ENCODE measurements around the gene KRTAP13-2. TPM values are rescaled to one million over a fixed set of nuclear protein-coding genes. Genes with fewer than 3 reads are reported as not detected.

Gene KRTAP13-2
- polyA plus RNA-seq, 1 donor from 2014 or later: not detected

DNA sequence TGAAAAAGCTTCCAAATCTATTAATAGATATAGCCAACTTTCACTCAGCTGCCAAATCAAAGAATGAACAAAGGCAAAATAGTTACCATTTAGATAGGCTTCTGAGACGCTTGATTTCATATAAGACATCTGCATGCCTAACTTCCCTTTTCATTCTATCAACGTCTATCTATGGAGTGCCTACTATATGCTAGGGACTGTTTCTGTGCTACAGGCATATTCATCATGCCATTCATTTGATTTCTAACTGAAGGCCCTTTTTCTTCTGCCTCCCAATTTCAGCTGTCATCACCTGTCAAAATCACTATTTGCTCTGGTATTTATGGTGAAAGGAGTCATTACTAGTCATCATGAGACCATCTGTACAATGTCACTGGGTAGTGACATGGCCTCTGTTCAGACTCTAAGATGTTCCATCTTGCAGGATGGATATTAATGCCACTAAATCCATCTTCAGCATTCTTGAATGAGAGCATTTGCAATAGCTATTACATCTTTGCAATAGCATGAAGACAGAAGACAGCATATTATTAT, 19.5 kb upstream of the KRTAP13-2 start:
- Histone ChIP-seq H3K27ac (ENCODE audit: low read length) (peak overlapping the region; percentile 80), H4K20me1 (ENCODE audit: insufficient read depth) (no peaks in the 10 kb centered on the region), H3K9me3 (ENCODE audit: low read length) (no peaks in the 10 kb centered on the region), H3K27me3 (ENCODE audit: insufficient read depth, low read depth, low read length) (no peaks in the 10 kb centered on the region), H3K79me2 (replicated peaks; ENCODE audit: insufficient read depth, low read length) (no peaks in the 10 kb centered on the region), H3K4me2 (ENCODE audit: low read length) (no peak overlapping the region), H3K9ac (ENCODE audit: low read length) (peak overlapping the region; percentile 33), H3F3A (ENCODE audit: insufficient read depth, low read length, poor library complexity, severe bottlenecking) (peaks cover 12% of the 10 kb centered on the region), H3K9me2 (ENCODE audit: insufficient read depth, low read length) (no peaks in the 10 kb centered on the region), H3K36me3 (ENCODE audit: insufficient read depth, low read length) (no peaks in the 10 kb centered on the region), H3K4me3 (ENCODE audit: low read length) (peak overlapping the region; percentile 39), H2AFZ (ENCODE audit: low read depth, low read length) (no peak overlapping the region)
- TF ChIP-seq EP300 (conservative IDR thresholded peaks at IDR 0.05; ENCODE audit: poor library complexity, severe bottlenecking): peak; percentile 100
- peak; percentile 91 for TF ChIP-seq POLR2AphosphoS5 (IDR thresholded peaks at IDR 0.05)
- TF ChIP-seq, protein P1, sequence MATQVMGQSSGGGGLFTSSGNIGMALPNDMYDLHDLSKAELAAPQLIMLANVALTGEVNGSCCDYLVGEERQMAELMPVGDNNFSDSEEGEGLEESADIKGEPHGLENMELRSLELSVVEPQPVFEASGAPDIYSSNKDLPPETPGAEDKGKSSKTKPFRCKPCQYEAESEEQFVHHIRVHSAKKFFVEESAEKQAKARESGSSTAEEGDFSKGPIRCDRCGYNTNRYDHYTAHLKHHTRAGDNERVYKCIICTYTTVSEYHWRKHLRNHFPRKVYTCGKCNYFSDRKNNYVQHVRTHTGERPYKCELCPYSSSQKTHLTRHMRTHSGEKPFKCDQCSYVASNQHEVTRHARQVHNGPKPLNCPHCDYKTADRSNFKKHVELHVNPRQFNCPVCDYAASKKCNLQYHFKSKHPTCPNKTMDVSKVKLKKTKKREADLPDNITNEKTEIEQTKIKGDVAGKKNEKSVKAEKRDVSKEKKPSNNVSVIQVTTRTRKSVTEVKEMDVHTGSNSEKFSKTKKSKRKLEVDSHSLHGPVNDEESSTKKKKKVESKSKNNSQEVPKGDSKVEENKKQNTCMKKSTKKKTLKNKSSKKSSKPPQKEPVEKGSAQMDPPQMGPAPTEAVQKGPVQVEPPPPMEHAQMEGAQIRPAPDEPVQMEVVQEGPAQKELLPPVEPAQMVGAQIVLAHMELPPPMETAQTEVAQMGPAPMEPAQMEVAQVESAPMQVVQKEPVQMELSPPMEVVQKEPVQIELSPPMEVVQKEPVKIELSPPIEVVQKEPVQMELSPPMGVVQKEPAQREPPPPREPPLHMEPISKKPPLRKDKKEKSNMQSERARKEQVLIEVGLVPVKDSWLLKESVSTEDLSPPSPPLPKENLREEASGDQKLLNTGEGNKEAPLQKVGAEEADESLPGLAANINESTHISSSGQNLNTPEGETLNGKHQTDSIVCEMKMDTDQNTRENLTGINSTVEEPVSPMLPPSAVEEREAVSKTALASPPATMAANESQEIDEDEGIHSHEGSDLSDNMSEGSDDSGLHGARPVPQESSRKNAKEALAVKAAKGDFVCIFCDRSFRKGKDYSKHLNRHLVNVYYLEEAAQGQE (IDR thresholded peaks at IDR 0.05; ENCODE audit: borderline replicate concordance): peak; percentile 67
- no peak for TF ChIP-seq EZH2 (IDR thresholded peaks at IDR 0.05; ENCODE audit: borderline replicate concordance, insufficient read depth, low read length, poor library complexity, severe bottlenecking)
- TF ChIP-seq MXI1 (conservative IDR thresholded peaks at IDR 0.05; ENCODE audit: poor library complexity, severe bottlenecking): no peak
- TF ChIP-seq, protein P2, sequence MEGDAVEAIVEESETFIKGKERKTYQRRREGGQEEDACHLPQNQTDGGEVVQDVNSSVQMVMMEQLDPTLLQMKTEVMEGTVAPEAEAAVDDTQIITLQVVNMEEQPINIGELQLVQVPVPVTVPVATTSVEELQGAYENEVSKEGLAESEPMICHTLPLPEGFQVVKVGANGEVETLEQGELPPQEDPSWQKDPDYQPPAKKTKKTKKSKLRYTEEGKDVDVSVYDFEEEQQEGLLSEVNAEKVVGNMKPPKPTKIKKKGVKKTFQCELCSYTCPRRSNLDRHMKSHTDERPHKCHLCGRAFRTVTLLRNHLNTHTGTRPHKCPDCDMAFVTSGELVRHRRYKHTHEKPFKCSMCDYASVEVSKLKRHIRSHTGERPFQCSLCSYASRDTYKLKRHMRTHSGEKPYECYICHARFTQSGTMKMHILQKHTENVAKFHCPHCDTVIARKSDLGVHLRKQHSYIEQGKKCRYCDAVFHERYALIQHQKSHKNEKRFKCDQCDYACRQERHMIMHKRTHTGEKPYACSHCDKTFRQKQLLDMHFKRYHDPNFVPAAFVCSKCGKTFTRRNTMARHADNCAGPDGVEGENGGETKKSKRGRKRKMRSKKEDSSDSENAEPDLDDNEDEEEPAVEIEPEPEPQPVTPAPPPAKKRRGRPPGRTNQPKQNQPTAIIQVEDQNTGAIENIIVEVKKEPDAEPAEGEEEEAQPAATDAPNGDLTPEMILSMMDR (IDR thresholded peaks at IDR 0.05; ENCODE audit: poor library complexity, severe bottlenecking): no peak
- TF ChIP-seq SMC3 (conservative IDR thresholded peaks at IDR 0.05; ENCODE audit: poor library complexity): no peak
- TF ChIP-seq RAD21 (conservative IDR thresholded peaks at IDR 0.05): peak; percentile 36

DNA sequence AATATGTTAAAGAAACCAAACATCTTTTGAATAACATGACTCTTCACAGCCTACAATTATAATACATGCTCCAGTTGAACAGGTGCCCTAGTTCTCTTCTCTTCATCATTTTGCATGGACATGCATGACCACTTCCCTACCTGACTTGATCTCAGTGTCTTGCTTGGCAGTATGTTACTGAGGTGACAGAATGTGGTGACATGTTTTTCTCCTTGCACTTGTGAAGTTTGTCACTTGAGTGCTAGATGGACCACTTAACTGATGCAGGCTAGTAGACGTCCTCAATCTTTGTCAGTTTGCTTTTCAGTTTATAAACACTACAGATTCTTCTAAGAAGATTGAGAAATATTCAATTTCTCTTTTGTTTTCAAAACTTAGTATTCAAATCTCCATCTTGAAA, 10.1 kb upstream of the KRTAP13-2 start:
- H3K4me3 ChIP-seq (ENCODE audit: low read length): no peak overlapping the region
- no peak overlapping the region for H2AFZ ChIP-seq (ENCODE audit: low read depth, low read length)
- H4K20me1 ChIP-seq (ENCODE audit: insufficient read depth): no peaks in the 10 kb centered on the region
- no peaks in the 10 kb centered on the region for H3K79me2 ChIP-seq (replicated peaks; ENCODE audit: insufficient read depth, low read length)
- no peaks in the 10 kb centered on the region for H3F3A ChIP-seq (ENCODE audit: insufficient read depth, low read length, poor library complexity, severe bottlenecking)
- no peaks in the 10 kb centered on the region for H3K9me2 ChIP-seq (ENCODE audit: insufficient read depth, low read length)
- H3K36me3 ChIP-seq (ENCODE audit: insufficient read depth, low read length): no peaks in the 10 kb centered on the region
- no peak overlapping the region for H3K9ac ChIP-seq (ENCODE audit: low read length)
- TF ChIP-seq, protein P1 (IDR thresholded peaks at IDR 0.05; ENCODE audit: borderline replicate concordance): no peak
- TF ChIP-seq POLR2AphosphoS5 (IDR thresholded peaks at IDR 0.05): peak; percentile 74
- TF ChIP-seq TAF1 (IDR thresholded peaks at IDR 0.05; ENCODE audit: low read depth): no peak
- no peak for TF ChIP-seq EZH2 (IDR thresholded peaks at IDR 0.05; ENCODE audit: borderline replicate concordance, insufficient read depth, low read length, poor library complexity, severe bottlenecking)
- no peak for TF ChIP-seq MXI1 (conservative IDR thresholded peaks at IDR 0.05; ENCODE audit: poor library complexity, severe bottlenecking)
- peak; percentile 83 for TF ChIP-seq EP300 (conservative IDR thresholded peaks at IDR 0.05; ENCODE audit: poor library complexity, severe bottlenecking)
- TF ChIP-seq, protein P2 (IDR thresholded peaks at IDR 0.05; ENCODE audit: poor library complexity, severe bottlenecking): no peak
- TF ChIP-seq SMC3 (conservative IDR thresholded peaks at IDR 0.05; ENCODE audit: poor library complexity): no peak
- TF ChIP-seq RAD21 (conservative IDR thresholded peaks at IDR 0.05): no peak
- no peak overlapping the region for H3K4me2 ChIP-seq (ENCODE audit: low read length)
- no peak overlapping the region for H3K27ac ChIP-seq (ENCODE audit: low read length)
- no peaks in the 10 kb centered on the region for H3K27me3 ChIP-seq (ENCODE audit: insufficient read depth, low read depth, low read length)
- no peaks in the 10 kb centered on the region for H3K9me3 ChIP-seq (ENCODE audit: low read length)
